Glomerular visceral epithelial cell (primary cell): ENCODE measurements around the gene HHATL.

Experiments
- DNase-seq: peaks from one replicate; pipeline ENCODE4 v3.0.0-alpha.2; 2016; ENCODE audit errors: extremely low spot score

Gene HHATL

GRCh38 chr3:42712344-42712648, 9.7 kb upstream of the HHATL start:
- DNase-seq: no peak

DNA sequence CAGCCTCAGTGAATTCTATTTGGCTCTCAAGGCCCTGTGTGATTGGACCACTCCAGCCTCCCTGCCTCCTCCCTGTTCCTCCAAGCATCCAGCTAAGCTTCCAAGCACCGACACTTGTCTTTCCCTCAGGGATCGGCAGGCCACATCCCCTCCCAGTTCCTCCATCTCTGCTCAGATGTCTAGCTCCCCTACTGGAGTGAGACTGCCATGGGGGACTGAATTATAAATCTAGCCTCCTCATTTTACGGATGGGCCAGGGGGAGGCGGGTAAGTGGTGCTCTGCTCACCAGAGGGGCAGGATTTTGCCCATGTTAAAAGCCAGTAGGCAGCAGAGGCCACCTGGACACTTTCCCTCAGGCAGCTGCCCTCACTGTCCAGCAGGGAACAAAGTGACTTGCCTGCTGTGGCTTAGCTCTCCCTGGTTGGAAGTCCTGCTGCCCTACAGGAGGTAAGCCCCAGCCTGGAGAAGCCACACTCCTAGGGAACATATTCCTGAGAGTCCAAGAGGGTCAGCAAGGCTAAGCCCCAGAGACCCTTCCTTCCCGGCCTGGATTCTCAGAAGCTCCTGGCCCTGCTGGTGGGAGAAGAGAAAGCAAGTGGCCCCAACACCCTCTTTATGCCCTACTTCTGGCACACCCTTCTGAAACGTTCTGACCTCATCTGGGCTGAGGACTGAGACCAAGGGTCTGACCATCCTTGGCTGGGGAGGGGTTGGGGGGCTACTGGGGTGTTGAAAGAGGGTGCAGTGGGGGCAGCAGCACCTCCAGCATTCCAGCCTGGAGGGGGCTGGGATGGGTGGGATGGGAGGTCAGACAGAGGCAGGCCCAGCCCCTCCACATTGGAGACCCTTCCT, 9.1 kb upstream of the HHATL start:
- DNase-seq: no peak

DNA sequence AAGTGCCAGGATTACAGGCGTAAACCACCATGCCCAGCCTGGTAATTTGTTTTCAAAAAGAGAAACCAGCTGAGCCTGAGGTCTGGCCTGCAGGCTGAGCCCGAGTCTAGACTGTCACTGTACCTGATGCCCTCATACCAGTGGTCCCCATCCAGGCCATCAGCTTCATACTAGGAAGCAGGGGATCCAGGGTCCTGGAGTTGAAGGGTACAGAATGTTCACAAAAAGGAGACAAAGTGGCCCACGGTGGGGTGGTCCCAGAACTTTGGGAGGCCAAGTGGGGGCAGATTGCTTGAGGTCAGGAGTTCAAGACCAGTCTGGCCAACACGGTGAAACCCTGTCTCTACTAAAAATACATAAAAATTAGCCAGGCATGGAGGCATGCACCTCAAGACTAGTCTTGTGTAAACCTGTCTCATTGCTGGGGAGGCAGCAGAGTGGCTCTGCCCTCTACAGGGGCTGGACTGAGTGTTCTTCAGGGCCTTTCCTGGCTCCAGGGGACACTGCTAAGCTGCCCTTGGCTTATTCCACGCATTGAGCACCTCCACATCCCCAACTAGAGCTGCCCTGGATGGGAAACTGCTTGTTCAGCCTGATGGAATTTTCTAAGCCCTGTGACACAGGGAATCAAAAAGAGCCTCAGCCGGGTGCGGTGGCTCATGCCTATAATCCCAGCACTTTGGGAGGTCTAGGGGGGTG, 7.9 kb upstream of the HHATL start:
- DNase-seq: no peak

DNA sequence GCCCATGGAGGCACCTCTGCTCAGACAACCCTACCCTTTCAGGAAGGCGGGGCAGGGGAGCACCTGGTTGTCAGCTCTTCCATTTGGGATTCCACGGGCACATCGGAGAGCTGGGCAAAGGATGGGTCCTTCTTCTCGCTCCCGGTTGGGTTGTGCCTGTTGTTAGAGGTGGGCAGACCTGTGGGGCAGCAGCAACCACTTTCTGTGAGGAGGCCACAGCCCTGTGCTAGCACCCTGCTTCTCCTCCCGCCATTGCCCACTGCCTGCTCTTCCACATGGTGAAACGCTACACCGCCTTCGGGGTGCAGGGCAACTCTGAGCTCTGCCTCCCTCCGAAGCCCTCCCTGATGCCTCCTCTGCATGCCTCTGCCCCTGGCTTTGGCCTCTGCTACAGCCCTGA, 7.0 kb upstream of the HHATL start:
- DNase-seq: no peak

DNA sequence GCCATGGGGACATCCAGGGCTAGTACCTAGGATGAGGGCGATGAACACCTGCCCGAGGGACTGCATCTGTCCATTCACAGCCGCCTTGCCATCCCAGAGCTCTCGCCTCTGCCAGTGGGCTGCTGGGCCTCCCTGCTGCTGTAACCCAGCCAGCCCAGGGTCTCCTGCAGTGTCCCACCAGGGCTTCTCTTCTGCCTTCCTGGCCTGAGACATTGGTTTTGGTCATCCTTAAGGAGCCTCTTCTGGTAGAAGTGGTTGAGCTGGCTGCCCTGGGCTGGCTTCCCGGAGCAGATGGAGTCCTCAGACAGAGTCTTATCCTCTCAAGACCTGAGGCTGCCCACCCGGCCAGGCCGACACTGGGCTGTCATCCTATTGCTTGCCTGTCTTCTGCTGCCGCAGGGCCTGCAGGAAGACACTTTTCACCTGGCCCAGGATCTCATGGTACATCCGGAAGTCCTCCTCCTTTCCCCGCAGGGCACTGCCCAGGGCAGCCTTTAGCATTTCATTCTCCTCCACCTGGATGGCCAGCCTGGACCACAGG, 6.1 kb upstream of the HHATL start:
- no peak for DNase-seq

DNA sequence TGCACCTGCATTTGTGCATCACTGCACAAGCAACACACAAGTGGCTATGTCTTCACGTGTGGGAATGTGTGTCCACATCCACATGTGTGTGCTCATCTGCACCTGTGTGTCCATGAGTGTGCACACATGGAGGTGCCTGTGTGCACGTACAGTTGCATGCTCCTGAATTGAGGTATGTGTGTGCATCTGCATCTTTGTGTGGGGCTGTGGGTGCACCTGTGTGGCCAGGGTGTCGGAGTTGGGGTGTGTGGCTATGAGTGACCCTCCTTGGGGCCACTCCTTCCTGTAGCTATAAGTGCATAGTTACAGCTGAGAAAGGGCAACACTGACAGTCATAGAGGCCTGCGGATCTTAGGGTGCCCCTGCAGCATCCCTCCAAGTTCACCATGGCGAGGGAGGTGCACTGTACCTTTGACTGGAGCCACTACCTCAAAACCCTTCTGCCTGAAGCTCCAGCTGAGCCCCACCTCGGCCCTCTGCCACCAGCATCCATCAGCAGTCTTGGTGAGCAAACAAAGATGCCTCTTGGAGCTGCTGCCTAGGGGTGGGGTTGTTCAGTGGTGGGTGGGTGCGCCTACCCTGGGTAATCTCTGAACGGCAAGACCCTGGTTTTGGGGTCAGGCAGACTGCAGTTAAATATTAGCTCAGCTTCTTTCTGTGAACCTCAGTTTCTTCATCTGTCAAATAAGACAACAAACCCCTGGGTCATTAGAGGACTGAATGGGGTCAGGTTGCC, 5.2 kb upstream of the HHATL start:
- DNase-seq: no peak

DNA sequence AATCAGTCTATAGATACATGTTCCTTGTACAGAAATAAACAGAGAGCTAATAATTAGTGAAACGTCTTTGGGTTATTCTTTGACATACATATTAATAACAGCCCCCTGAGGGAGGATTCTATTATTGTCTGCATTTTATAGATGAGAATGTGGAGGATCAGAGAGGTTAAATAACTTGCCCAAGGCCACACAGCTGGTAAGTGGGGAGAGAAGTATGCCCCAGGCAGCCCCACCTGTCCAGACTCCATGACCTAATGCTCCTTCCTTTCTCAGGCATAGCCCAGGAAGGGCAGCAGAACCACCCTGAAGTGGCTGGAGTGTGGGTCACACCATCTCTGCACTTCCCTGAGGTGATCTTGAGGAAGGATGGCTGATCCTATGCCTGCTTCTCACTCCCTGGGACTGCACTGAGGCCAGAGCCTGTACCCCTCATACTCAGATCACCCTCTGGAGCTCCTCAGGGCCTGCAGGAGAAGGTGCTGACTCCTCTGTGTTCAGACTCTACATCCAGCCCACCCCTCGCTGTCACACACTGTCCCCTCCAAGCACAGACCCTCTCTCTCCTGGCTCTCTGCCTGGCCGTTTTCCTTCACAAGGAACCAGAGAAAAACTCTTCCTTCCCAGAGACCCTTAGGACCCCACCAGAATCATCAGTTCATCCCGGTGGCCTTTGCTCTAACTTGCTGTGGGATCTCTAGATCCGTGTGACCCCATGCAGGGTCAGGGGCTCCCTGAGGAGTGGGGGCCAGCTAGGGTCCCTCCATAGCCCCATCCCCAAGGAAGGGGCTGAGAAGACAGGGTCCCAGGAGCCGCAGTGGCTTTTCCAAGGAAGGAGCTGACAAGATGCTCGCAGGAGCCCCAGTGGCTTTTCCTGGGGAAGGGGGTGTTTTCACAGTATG, 4.4 kb upstream of the HHATL start:
- DNase-seq: no peak

DNA sequence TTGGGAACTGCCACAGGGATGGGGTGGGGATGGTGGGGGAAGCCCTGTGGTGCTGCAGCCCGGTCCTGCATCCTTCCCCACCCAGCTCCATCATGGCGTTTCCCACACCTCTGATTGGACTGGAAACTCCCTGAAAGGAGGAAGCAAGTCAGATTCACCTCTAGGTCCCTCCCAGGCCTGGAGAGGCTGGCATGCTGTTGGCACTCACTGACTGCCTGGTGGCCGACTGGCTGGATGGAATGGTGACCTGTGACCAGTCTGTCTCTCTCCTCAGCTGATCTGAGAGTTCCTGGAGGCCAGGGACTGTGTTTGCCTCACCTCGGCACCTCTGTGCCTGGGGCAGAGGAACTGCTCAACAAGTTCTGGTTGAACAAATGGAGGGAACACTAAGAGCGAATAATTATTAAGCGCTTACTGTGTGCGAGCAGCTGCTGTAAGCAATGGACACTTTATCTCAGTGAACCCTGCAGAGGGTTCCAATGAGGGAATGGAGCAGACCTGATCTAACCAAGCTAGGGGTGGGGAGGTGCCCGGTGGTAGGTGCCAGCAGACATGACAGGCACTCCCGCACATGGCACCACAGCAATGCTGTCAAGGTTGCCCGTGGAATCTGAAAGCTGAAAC, 3.5 kb upstream of the HHATL start:
- DNase-seq: no peak

GRCh38 chr3:42705058-42705767, 2.6 kb upstream of the HHATL start:
- no peak for DNase-seq

DNA sequence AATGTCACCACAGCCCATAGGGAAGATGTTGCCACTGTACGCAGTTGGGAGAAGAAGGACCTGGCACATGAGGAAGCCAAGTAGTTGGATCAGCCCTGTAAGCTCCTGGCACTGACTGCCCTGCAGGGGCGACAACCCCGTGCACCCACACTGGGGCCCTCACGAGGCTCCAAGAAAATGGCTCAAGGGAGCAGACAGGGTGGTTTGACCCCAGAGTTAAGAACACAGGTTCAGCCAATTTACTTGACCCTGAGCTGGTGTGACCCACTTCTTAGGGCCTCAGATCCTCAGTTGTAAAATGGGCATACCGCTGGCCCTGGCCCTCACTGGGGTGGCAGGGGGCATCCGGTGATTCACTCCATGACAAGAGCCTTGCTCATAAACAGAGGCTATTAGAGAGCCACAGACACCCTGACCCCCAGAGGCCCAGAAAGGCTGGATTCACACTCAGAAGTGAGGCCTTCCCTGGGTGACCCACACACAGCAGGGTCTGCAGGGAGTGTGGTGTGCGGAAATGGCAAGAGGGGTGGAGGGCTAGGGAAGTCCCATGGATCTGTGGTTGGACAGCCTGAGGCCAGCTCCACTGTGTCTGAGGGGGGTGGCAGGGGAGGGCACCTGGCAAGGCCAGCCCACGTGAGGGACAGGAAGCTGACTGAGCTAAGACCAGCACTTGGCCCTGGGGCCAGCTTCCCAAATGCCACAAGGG, 1.7 kb upstream of the HHATL start:
- DNase-seq: no peak

GRCh38 chr3:42703695-42704025, 1.1 kb upstream of the HHATL start:
- DNase-seq: no peak

DNA sequence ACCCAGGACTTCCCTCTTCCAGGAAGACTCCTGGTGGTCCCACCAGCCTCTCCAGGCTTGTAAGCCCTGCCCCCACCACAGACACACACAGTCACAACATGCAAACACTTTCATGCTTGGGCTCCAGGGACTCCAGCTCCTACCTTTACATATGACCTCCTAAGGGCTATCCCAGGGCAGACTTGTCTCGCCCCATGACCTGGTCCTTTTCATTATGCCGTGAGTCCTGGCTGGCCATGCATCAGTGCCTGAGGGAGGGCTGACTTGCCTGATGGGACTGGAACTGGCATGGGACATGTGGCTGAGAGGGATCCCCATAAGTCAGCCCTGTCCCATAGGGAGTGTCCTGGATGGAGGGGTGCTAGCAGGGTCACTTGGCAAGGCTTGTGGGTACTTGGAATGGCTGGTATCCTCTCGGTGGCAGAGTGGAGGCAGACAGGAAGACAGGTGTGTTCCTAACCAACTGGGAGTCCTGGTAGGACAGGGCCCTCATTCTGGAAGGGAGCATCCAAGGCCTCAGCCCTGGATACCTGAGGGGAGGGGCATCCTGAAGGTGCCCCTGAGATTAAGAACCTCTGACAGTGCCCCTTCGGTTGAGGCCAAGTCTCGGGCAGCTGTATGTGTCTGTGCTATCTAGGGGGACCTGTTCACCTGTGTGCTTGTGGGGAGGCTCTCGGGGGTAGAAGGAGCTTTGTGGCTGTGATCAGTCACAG, 540 bp upstream of the HHATL start:
- DNase-seq: no peak

DNA sequence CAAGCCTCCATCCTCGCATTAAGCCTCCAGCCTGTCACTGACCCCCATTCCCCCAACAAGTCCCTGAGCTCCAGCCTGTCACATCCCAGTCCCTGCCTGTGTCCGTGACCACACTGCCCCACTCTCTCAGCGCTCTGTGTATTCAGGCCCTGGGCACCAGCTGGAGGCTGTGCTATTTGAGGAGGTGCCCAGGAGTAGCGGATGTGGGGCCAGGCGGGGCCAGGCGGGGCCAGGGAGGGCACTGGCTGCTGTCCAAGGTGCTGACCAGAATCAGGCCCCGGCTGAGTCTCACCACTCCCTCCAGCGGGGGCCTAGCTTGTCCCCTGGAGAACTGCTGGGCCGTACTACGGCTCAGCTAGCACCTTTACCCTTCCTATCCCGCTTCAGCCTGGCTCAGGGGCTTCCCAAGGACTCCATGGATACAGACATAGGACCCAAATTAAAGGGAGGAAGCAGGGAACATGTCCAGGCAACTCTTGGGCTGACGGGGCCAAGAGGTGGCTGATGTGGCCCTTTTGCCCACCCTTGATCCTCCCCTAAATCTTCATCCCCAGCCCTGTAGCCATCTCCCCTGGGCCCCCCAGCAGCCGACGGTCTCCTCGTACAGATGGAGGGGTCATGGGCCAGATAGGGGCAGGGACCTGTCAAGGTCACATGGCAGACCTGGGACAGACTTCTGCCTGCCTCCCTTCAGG, 1.1 kb downstream of the HHATL start:
- DNase-seq: peak; percentile 64

DNA sequence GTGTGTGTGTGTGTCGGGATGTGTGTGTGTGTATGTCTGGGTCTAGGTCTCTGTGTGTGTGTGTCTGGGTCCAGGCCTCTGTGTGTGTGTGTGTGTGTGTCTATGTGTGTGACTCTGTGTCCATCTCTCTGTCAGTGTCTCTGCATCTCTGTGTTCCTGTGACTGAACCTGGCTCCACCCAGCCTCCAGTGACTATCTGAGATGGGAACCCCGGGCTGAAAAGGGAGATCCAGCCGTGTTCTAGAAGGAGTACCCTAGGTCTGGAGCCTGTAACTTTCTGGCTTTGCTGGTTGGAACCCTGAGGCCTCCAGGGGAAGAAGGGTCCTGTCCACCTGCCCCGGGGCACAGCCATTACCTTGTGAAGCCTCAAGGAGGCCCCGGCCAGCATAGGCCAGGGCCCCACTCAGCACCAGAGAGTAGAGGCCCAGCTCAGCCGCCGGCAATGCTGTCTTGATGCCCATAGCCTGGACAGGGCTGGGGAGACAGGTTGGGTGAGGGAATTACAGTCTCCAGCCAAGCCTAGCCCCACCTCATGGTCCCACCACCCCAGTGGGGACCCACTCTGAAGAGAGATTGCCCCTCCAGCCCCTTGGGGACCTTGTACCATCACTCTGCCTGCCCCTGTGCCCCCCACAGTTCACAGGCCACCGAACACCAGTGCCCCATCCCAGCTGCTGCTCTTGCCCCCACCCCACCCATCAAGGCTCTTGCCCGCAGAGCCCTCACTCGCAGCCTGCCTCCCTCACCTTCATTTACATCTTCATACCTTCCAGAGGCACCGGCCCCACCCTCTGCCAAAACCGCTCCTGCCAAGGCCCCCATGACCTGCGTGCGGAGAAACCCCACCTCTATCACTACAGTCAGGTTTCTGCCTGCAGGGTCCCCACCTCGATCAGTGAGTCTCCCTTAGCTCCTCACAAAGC, 2.0 kb downstream of the HHATL start:
- no peak for DNase-seq

DNA sequence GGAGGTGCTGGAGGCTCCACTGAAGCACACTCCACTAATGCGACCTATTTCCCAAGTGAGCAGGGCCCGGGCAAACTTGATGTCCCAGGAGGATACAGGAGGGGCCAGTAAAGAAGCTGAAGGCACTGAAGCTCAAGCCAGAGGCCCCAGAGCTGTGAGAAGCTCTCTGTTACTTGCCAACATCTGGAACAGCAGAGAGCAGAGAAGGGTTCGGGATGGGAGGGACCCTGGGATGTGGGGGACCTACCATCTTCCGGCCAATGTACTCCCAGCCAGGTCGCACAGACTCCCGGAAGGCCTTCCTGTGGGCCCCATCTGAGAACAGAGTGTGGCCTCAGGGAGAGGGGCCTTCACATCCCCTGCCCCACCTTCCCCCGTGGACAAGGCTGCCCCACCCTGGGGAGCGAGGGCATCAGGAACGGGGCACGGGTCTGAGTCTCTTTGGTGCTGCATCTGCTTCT, 3.1 kb downstream of the HHATL start:
- no peak for DNase-seq

DNA sequence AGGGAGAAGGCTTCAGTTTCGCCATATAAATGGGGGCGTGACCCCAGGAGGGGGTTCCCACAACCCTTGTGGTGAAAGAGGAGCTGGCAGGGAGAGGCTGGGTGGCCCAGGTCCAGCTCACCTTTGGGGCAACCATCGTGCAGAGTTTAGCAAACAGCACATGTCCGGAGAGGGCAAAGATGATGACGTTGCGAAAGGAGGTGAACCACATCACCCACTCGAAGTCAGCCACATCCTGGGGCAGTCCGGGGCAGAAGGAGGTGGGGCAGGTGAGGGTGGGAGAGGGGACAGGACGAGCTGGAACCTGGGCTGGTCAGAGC, 3.7 kb downstream of the HHATL start:
- no peak for DNase-seq

DNA sequence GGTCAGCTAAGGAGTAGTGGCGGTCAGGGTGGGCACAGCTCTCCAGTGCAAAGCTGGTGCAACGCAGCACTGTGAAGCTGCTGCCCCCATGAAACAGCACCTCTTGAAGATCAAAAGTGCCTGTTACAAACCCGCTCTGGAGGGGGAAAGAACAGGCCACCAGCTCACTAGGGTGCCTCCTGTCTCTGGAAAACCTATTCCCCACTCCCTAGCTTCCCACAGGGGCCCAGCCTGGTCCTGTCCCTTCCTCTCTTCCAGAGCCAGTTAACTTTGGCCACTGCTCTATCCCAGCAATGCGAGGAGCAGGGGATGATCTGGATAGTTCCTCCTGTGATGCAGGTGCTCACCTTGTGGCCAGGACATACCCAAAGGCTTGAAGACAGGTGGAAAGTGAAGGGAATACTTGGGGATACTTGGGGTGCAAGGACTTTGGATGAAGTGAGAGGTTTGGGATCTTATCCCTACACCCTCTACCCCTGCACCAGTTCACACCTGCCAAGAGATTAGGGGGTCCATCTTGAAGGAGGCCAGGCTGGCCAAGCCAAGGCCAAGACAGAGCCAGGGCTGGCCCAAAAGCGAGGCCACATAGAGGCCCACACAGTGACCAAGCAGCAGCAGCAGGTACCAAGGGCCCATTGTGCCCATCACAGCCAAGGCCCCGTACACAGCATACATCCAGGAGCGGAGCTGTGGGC, 4.2 kb downstream of the HHATL start:
- DNase-seq: no peak
